Neural crest cell (in vitro differentiated cells): ENCODE data around the gene RPL37A. TPM values are rescaled to one million over a fixed set of nuclear protein-coding genes. Genes with fewer than 3 reads are reported as not detected.

Experiments used
- DNase-seq: peaks from one replicate; pipeline ENCODE4 v3.0.0; 2021; ENCODE audit warnings: low read depth, mixed read lengths, low spot score
- H3K27ac Mint-ChIP-seq: one replicate; pipeline ENCODE4 v1.8.0; 2021; ENCODE audit warnings: mild to moderate bottlenecking, mixed read lengths; ENCODE audit not compliant: unreplicated experiment
- H3K27me3 Mint-ChIP-seq: 2 replicates; pipeline ENCODE4 v1.8.0; 2021; ENCODE audit warnings: low read depth, mild to moderate bottlenecking, mixed read lengths
- H3K36me3 Mint-ChIP-seq: 2 replicates; pipeline ENCODE4 v1.8.0; 2021; ENCODE audit warnings: low read depth, mild to moderate bottlenecking, mixed read lengths
- H3K4me1 Mint-ChIP-seq: 2 replicates; pipeline ENCODE4 v1.8.0; 2021; ENCODE audit warnings: mixed read lengths
- H3K4me3 Mint-ChIP-seq: one replicate; pipeline ENCODE4 v1.8.0; 2021; ENCODE audit warnings: mild to moderate bottlenecking, mixed read lengths
- H3K9me3 Mint-ChIP-seq: 2 replicates; pipeline ENCODE4 v1.8.0; 2021; ENCODE audit warnings: mixed read lengths
- total RNA-seq: library from RNA; stranded (reverse); gene quantifications from 2 replicates; pipeline ENCODE4 v1.2.1, GENCODE V29; 2021
- TF ChIP-seq, protein P1 (sequence below): fragments of 200-600 bp; sonication (generic); conservative IDR thresholded peaks from 2 replicates; pipeline ENCODE4 v1.5.0; 2021; ENCODE audit warnings: antibody characterized with exemption, mild to moderate bottlenecking

The RPL37A gene
- total RNA-seq, 1 donor from 2014 or later: 3,339 TPM

- no peaks in the 10 kb centered on the region for H3K27me3 Mint-ChIP-seq
- H3K4me1 Mint-ChIP-seq: peaks cover 33% of the 10 kb centered on the region
- H3K36me3 Mint-ChIP-seq: no peaks in the 10 kb centered on the region
Measured at GRCh38 chr2:216535454-216535995, 36.9 kb downstream of the RPL37A start.

GRCh38 chr2:216536734-216537210 lies 38.1 kb downstream of the RPL37A start:
- no peak for DNase-seq
- Mint-ChIP-seq H3K4me1 (peaks cover 33% of the 10 kb centered on the region), H3K4me3 (no peak overlapping the region), H3K27ac (no peak overlapping the region), H3K27me3 (no peaks in the 10 kb centered on the region), H3K9me3 (no peaks in the 10 kb centered on the region), H3K36me3 (no peaks in the 10 kb centered on the region)
- TF ChIP-seq, protein P1, sequence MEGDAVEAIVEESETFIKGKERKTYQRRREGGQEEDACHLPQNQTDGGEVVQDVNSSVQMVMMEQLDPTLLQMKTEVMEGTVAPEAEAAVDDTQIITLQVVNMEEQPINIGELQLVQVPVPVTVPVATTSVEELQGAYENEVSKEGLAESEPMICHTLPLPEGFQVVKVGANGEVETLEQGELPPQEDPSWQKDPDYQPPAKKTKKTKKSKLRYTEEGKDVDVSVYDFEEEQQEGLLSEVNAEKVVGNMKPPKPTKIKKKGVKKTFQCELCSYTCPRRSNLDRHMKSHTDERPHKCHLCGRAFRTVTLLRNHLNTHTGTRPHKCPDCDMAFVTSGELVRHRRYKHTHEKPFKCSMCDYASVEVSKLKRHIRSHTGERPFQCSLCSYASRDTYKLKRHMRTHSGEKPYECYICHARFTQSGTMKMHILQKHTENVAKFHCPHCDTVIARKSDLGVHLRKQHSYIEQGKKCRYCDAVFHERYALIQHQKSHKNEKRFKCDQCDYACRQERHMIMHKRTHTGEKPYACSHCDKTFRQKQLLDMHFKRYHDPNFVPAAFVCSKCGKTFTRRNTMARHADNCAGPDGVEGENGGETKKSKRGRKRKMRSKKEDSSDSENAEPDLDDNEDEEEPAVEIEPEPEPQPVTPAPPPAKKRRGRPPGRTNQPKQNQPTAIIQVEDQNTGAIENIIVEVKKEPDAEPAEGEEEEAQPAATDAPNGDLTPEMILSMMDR: no peak

More at GRCh38 chr2:216535454-216535995, 36.9 kb downstream of the RPL37A start:
- DNase-seq: no peak
- Mint-ChIP-seq H3K4me3 (no peak overlapping the region), H3K27ac (no peak overlapping the region), H3K9me3 (no peaks in the 10 kb centered on the region)
- TF ChIP-seq, protein P1: no peak

GRCh38 chr2:216537366-216537765 lies 38.7 kb downstream of the RPL37A start:
- Mint-ChIP-seq H3K9me3 (no peaks in the 10 kb centered on the region), H3K36me3 (no peaks in the 10 kb centered on the region), H3K27me3 (no peaks in the 10 kb centered on the region), H3K27ac (no peak overlapping the region), H3K4me3 (no peak overlapping the region), H3K4me1 (peaks cover 33% of the 10 kb centered on the region)
- DNase-seq: no peak
- TF ChIP-seq, protein P1: no peak

- Mint-ChIP-seq H3K4me3 (no peak overlapping the region), H3K27me3 (no peaks in the 10 kb centered on the region), H3K4me1 (peaks cover 31% of the 10 kb centered on the region)
Measured at GRCh38 chr2:216538538-216538937, 39.9 kb downstream of the RPL37A start.

DNA sequence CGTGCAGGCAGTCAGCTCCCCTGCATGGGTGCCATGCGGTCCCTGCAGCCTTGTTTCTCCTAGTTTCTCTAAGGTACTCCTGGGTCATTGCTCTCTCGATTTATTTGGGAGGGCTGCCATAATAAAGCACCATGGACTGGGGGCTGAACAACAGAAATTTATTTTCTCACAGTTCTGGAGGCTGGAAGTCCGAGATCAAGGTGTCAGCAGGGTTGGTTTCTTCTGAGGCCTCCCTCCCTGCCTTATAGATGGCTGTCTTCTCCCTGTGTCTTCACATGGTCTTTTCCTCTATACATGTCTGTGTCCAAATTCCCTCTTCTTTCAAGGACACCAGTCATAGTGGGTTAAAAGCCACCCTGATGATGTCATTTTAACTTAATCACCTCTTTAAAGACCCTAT lies 40.5 kb downstream of the RPL37A start:
- Mint-ChIP-seq H3K27me3 (no peaks in the 10 kb centered on the region), H3K9me3 (no peaks in the 10 kb centered on the region), H3K27ac (no peak overlapping the region), H3K4me3 (no peak overlapping the region), H3K4me1 (peaks cover 26% of the 10 kb centered on the region), H3K36me3 (no peaks in the 10 kb centered on the region)
- TF ChIP-seq, protein P1: no peak
- no peak for DNase-seq

More at GRCh38 chr2:216538538-216538937, 39.9 kb downstream of the RPL37A start:
- DNase-seq: no peak
- Mint-ChIP-seq H3K27ac (no peak overlapping the region), H3K36me3 (no peaks in the 10 kb centered on the region), H3K9me3 (no peaks in the 10 kb centered on the region)
- TF ChIP-seq, protein P1: no peak
